Cerebellar nuclear complex (tissue), 1 donor: Measurements from ENCODE around the gene ZNF514.
A peak's percentile ranks its signal among the peaks of the same experiment; 100 is the strongest.

Source experiments
- DNase-seq, 2 experiments: peaks; one replicate each; lab custom pipeline; 2025; lab: John Stamatoyannopoulos, UW

Gene ZNF514

DNA sequence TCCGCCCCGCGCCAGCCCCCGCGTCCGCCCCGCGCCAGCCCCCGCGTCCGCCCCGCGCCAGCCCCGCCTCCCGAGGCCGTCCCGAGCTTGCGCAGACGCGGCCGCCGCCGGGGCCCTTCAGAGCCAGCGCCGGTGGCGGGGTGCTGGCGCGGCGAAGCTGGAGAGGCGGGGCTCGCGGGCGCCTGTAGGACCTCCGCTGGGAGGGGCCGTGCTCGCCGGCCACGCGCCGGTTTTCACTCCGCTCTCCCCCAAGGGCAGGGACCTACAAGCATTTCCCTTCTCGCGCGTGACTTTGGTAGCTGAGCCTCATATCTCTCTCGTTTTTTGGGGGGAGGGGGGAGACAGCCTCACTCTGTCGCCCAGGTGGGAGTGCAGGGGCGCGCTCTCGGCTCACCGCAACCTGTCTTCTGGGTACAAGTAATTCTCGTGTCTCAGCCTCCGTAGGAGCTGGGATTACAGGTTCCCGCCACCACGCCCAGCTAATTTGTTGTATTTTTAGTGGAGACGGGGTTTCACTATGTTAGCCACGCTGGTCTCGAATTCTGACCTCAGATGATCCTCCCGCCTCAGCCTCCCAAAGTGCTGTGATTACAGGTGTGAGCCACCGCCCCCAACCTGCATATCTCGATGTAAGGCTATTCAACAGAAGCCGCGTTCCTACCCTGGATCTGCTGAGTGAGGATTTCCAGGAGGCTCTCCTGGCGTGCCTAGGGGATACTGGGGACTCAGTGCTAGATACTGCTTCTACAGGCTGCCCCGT lies at the start of gene ZNF514:
Gene ZNF514, minus strand, starts transcription at position 159 of the 760 bp plus-strand sequence. CDS start 6,595 bp downstream, outside the sequence.
- DNase-seq: no peak

DNA sequence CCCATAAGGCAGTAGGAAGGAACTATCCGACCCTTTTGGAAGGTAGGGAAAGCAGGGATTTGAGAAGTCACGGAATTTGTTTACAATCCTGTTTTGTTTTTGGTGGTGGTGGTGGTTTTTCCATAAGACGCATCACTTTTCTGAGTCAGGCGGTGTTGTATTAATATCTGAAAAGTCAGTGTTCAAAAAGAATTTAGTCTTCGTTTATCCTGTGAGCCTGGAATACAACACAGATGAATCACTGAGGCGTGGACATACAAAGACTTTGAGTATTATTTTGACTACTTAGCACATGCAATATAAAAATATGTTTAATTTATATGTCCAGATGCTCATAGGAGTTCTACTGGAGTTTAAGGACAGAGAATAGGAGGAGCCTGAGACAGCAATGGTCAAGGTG lies 48.5 kb upstream of the ZNF514 start:
- DNase-seq: no peak

DNA sequence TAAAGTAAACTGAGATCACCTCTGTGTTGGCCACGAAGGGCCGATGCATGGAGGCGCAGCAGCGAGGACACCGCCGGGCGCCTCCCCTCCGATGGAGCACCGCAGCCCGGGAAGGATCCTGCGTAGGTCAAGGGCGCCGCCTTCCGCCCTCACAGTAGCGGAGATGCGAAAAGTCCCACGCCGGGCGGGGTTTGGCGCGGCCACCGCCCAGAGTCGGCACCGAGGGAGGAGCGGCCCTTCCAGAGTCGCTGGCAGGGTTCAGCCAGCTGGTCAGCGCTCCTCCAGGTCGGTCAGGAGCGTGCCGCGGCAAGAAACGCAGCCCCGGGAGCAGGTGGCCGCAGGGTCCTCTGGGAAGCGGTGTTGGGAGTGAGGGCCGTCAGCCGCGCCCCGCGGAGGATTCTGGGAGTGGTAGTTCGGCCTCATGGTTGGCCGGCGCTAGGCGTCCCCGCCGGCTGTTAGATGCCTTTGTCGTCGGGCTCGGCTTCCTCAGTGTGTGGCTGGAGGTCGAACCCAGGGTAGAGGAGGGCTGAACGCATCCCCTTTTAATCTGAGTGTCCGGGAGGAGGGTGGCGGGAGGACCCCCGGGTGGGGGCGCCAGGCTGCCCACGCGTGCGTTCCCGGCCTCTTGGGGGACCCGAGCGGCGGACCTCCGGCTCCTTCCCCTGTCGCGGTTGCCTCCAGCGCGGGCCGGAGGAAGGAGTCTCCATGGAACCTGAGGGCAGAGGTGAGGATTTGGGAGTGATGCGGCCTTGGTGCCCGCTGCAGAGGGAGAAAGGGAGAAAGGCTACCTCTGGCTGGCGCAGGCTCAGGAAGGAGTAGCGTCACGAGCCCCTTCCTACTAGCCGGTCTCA lies 47.7 kb upstream of the ZNF514 start, which contains the start of gene ZNF892:
Gene ZNF892, plus strand, starts transcription at position 411 of the 851 bp plus-strand sequence. Its CDS starts 295 bp downstream, at position 706.
- peak; percentile 32 to 64 for DNase-seq

DNA sequence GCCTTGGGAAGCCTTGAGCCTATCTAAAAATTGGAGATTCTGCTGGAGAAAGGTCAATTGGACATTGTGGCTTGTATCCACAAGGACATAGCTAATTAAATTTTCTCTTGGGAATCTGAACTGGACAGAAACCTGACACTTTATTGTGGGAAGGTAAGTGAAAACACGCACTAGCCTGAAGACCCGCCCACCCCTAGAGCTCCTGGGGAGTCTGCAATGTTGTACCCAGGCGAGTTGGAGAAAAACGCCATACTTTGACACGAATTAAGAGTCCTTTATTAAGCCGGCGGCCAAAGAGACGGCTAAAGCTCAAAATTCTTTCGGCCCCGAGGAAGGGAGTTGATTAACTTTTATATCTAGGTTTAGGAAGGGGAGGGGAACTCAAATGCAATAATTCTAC lies 46.4 kb upstream of the ZNF514 start:
- DNase-seq: no peak

DNA sequence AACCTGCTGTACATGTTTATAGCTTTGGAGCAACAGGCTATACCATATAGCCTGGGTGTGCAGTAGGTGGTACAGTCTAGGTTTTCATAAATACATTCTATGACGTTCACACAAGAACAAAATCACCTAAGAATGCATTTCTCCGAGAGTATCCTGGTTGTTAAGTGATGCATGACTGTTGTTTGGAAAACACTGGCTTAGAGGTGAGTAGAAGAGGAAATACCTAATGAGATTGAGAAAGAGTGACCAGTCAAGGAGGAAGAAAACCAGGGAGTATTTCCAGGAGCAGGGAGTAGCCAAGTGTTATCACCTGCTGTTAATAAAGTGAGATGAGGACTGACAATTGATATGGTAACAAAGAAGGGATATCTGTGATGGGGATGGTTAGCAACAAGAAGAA lies 44.7 kb upstream of the ZNF514 start:
- no peak for DNase-seq

DNA sequence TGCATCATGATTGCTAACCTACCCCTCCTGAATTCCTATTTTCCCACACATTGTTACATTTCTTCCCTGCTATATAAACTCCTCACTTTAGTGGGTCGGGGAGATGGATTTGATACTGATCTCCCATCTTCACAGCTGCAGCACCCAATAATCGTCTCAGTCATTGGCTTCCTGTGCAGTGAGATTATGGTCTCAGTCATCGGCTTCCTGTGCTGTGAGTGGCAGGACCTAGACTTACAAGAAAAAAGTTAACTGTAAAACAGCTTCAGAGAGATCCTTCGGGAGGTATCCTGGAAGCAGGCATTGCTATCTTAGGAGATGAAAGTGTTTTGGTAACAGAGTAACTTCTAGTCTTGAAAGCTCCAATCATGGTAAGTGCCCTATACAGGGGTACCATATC lies 44.3 kb upstream of the ZNF514 start:
- no peak for DNase-seq

DNA sequence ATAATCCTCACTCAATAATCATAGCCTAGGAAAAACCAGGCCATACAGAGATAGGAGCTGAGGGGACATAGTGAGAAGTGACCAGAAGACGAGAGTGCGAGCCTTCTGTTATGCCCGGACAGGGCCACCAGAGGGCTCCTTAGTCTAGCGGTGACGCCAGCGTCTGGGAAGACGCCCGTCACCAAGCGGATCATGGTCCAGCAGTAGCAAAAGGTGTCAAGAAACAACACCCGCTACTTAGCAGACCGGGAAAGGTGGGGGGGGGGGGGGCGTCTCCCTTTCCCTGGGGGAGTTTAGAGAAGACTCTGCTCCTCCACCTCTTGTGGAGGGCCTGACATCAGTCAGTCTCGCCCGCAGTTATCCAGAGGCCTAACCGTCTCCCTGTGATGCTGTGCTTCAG lies 33.3 kb upstream of the ZNF514 start:
- peak in 1 of 2 experiments; percentile 3 for DNase-seq

DNA sequence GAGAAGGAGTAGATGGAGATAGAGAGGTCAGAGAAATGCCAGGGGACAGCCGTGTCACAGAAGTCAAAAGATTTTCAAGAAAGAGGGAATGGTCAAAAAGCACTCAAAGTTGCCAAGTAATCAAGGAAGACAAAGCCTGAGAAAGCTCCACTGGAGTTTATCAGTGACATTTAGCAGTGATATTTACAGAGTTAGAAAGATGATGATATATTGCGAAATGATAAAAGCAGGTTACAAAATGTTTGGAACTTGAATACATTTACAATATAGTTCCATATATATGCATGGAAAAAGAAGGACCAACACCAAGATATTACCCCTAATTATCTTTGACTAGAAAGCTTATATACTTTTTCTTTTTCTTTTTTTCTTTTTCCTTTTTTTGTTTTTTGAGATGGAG lies 26.3 kb upstream of the ZNF514 start:
- no peak for DNase-seq

DNA sequence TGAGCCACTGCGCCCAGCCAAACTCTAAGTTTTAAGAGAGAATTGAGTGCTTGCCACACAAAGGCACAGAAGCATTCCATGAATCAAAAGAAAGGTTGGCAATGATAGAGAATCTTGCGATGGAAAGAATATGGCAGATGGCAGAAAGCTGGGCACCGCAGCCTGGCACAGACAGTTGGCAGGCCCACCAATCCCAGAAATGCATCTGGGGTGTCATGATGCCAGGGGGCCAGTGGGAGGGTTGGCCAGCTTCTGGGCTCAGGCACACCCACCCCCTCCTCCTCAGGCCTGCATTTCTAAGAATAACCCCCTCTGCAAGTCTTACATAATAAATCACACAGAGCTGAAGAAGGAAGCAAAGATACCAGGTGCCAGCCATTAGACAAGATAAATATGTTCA lies 25.5 kb upstream of the ZNF514 start:
- DNase-seq: no peak

DNA sequence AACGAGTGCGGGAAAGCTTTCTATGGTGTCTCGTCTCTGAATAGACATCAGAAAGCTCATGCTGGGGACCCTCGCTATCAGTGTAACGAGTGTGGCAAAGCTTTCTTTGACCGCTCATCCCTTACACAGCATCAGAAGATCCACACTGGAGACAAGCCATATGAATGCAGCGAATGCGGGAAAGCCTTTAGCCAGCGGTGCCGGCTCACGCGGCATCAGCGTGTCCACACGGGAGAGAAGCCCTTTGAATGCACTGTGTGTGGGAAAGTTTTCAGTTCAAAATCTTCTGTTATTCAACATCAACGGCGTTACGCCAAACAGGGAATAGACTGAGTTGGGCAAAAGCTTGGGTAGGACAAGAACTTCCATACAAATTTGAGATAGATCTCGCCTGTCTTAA lies 22.1 kb upstream of the ZNF514 start:
- DNase-seq: no peak

DNA sequence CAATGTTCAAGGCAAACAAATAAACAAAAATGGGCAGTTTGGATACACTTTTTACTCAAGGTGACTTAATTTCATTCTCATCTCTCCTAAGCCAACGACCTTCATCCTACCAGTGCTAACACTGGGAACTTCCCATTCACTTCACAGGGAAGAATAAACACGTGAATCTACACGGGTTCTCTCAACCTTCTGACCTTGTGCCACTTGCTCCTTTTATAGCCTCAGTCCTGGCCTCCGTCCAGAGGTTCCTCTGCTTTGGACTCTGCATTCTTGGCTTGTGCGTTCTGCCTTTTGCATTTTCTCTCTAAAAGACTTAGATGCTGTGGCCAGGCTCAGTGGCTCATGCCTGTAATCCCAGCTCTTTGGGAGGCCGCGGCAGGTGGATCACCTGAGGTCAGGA lies 19.8 kb upstream of the ZNF514 start:
- DNase-seq: no peak

DNA sequence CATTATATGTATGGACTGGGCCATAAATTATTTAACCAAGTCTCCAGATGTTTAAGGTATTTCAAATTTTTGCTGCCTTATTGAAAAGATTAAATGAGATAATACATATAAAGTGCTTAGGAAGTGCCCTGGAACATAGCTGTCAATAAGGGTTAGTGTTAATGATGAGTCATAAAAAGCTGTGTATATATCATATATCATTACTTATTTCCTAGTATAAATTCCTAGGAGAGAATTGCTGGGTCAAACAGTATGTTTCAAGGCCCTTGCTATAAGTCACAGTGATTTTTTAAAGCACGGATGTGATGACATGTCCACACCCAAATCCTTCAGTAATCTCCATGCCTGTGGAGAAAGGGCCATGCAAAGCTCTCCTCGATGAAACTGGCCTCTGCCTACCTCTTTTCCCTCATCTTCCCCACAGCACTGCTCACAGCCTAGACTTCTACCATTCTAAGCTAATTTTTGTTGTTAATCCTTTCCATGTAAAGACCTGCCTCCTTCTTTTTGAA lies 14.4 kb upstream of the ZNF514 start:
- no peak for DNase-seq

DNA sequence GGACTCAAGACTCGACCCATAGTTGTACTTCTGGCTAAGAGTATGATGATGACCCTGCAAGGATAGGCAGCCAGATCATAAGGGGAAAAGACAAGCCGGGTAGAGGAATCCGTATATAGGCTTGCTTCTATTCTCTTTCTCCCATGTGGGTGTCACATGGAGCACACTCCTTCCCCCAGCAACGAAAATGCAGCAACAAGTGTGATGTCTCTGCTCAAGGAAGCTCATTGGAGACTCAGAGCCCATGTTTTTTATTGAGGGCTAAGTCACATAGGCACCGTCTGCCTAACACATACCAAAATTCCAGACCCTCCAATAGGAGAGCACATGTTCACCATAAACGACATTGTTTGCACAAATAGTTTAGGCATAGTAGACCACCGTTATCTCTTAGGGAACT lies 12.3 kb upstream of the ZNF514 start:
- DNase-seq: no peak

DNA sequence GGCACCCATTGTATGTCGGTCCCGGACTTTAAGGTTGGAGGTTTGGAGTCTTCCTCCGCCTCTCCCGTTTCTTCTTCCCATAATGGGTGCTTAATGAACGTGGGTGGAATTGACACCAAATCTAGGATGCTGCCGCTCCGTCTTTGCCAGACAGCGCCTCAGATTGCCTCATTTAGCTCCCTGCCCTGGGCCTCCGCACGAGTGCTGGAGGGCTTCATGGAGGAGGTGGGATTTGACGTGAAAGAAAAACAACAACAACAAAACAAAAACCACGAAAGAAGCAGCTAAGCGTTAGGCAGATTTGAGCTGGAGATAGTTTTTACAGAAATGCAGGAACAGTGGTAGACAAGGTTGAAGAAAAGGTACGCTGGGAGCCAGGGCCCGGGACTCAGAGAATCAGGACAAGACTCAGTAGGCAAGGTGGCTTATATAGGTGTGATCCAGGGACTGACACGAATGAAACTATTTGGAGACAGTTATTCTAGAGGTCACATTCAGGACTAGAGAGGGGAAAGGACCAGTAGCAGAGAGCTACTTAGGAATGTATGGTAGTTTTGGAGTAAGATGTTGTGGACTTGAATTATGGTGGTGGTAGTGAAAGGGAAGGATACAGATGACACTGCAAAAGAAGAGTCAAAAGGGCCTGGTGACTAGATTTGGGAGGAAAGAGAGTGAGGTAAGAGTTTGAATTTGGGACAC lies 6.6 kb upstream of the ZNF514 start:
- no peak for DNase-seq

DNA sequence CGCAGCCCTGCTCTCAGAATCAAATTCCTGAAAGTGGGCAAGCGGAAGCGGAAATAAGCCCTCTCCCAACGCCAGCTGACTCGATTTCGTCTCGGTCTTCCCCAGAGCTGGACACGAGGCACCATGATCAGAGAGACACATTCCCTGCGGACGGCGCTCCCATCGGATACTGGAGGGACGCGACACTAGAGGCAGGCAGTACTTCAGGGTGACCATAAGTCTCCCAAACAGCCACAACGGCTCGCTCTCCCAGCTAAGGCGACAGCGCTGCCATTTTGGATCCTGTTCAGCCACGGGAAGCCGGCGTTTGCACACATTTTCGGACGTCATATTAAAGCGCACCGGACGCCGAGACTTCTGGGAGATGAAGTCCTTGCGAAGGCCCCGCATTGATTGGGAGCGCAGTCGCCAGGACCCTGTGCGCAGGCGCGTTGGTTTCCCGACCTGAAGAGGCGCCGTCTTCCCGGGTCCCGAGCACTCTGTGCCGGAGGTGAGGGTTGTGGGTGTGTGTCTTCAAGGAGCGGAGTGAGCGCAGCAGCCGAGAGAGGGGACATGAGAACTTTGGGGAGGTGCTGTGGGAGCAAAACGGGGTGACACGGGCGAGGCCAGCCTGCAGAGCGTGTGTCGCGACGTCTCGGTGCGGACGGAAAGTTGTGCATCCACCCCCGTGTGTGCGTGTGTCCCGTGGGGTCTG lies 5.9 kb upstream of the ZNF514 start, which contains the start of gene ZNF2:
Gene ZNF2, plus strand, starts transcription at position 439 of the 694 bp plus-strand sequence. CDS start 10,418 bp downstream, outside the sequence.
- peak; percentile 55 to 94 for DNase-seq

DNA sequence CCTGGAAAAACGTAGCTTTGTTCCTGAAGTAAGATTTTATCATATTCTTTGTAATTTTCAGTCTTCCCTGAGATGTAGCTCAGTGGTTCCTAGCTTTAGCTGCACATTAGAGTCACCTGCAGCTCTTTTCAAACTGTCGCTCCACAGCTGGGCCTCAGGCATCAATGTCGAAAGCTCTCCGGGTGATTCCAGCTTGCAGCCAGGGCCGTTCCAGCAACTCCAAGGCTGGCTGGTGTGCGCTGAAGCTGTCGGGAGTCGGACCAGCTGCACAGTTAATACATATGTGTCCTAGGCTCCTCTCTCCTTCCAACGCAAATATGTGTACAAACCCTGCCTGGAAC lies 5.4 kb upstream of the ZNF514 start:
- no peak for DNase-seq

DNA sequence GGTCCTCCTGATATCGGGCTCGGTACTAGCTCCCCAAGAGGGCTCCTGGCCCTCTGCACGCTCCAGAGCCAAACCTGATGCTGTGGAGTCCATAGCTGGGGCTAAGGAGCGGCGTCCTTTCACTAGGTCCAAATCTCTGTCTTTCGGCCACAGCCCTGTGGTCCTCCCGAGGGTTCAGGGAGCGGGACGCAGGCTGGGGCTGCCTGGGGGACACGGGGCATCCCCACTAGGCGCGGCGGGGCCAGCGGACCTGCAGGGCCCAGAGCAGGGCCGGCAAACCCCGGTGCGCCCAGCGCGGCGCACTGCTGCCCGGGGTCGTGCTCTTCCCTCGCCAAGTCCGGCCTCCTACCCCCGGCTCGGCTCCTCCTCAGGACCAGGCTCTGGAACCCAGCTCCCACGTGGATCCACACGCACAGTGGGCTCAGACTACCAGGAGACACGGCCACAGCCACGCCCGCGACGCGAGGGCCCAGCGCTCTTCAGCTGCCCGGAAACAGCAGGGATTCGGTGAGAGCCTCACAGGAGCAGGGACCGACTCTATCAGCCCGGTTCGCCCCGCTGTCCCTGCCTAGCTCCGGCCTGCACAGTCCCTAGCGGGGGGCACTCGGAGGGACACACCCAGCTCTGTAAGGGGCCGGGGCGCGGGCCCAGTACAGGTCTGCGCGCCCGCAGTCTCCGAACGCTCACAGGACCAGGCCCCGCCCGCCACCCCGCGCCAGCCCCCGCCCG lies 593 bp downstream of the ZNF514 start:
- DNase-seq: no peak

DNA sequence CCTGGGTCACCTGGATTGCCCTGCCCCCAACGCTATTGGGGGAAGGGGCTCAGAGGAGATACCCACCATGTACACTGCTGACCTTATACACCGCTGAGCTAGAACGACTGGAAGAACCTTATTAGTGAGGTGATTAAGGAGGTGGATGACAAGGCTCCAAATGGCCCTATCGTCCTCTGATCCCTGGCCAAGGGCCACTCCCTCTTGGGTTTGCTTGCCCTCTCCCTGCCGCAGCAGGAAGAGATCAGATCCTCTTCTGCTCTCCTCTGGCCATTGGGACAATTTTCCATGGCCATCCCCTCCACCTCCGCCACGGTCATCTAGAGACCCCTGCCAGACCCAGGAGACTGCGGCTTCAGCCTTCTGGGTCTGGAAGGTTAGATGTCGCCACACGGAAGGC lies 1.2 kb downstream of the ZNF514 start:
- no peak for DNase-seq

DNA sequence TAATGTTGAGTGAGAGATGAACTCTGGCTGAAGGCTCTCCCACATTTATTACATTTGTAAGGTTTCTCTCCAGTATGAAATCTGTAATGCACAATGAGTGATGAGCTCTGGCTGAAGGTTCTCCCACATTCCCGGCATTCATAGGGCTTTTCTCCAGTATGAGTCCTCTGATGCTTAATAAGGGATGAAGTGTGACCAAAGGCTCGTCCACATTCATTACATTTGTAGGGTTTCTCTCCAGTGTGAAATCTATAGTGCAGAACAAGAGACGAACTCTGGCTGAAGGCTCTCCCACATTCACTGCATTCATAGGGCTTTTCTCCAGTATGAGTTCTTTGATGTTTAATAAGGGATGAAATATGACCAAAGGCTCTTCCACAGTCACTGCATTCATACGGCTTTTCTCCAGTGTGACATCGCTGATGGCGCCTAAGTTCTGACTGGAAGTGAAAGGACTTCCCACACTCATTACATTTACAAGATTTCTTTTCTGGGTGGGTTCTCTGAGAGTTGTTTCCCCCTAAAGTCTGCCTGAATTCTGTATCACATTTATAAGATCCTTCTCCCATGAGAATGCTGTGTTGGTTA lies 10.2 kb downstream of the ZNF514 start:
- DNase-seq: no peak

DNA sequence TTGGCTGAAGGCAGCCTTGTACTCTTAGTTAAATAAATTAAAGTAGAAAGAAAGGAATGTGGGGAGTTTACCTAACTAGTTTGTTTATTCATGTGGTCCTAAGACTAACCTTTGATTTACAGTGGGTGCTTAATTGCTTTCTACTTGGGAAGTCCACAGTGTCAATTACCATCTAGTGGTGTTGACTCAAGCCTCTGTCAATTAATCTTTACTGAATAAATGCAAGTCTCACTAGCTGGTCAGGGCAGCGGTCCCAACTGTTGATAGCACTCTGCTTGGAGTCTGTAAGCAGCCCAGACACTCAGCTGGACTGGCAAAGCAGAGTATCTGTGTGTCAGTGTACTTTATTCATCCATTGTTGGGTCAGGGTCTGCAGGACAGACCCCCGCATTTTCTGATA lies 15.8 kb downstream of the ZNF514 start:
- DNase-seq: no peak

DNA sequence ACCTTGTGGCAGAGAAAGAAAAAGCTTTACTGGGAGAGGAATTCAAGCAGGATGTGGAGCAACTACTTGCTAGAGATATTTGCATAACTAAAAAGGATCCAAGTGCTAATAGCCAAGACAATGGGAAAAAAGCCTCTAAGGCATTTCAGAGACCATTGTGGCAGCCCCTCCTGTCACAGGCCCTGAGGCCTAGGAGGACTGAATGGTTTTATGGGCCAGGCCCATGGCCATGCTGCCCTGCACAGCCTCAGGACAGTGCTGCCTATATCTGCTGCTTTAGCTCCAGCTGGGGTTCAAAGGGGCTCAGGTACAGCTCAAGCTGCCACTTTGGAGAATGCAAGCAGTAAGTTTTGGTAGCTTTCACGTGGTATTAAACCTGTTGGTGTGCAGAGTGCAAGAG lies 20.9 kb downstream of the ZNF514 start:
- no peak for DNase-seq
